Stimulated activated CD4-positive, alpha-beta T cell treated with anti-CD3 and anti-CD28 coated beads, Interleukin-1b, Interleukin-23, amount 100 ng/mL, for 4 hours (primary cell): ENCODE measurements around the gene WNT9B.

Source experiments
- DNase-seq, 2 donors: peaks; one replicate each; pipeline ENCODE4 v3.0.0-alpha.2; 2020; ENCODE audit warnings: low read depth in 2 of 2

The WNT9B gene

DNA sequence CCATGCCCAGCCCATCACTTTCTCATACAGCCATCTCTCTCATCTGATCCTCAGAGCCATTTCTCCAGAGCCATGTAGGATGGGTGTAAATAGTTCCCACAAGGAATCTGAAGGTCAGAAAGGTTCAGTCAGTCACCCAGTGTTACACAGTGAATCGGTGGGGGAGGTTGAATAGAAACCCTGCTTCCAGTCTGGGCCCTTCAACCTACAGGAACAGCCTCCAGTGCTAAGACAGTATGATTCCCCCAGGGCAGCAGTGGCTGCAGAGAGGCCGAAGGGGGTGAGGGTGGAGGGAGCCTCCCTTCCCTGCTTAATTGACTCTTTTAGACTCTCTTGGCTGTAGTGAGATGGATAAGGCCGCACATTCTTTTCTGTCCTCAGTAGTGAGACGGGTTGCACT, 3.6 kb downstream of the WNT9B start:
- DNase-seq: no peak

GRCh38 chr17:46857600-46857999, 6.2 kb downstream of the WNT9B start:
- no peak for DNase-seq

DNA sequence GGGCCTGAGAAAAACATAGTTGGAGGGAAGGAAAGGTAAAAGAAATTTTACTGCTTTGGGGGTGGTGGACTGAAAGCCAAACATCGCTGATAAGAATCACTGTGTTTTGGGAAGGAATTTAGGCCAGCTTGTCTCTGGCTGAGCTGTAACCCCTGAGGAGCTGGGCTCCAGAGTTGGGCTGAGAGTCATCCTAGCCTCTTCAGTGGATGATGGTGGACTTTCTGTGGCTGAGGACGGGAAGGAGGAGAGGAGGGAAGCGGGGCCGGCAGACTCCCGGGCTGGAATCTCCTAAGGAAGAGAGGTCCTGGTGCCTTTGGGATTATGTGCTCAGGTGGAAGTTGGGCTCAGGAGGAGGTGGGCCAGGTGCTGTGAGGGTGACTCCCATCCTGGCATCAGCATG, 8.6 kb downstream of the WNT9B start:
- DNase-seq: no peak

DNA sequence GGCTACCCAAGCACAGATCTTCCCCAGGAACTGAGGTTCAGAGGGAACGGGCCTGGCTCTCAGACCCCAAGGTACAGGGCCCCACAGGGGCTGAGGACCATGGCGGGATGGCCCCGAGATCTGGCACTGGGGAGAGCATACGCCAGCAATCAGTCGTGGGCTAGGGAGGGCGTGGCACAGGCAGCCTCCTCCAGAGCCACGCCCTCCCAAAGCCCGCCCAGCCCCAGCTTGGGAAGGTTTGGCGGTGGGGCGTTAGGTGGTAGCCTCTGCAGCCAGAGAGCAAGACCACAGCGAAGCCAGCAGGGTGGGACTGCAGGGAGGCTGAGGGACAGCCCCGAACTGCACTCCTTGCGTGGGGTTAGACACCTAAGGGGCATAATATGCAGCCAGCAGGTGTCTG, 11.6 kb downstream of the WNT9B start:
- DNase-seq: no peak

- DNase-seq: no peak
Measured at GRCh38 chr17:46863383-46864121, 12.2 kb downstream of the WNT9B start.

DNA sequence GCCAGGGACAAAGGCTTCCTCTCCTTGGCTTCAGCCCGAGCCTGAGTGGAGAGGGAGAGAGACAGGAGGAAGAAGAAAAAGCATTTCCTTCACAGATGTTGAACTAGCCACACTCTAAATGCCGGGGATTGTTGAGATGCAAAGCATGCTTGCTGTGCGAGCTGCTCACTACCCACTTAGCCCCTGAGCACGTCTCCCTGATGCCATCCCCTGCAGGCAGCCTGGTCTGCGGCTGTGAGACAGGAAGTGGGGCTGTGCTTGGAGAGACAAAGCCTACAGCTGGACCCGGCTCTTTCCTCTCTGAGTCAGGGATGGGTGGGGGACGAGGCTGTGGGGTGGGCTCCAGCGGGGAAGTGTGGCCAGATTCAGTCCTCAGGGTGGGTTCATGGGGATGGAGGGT, 13.7 kb downstream of the WNT9B start:
- no peak for DNase-seq

DNA sequence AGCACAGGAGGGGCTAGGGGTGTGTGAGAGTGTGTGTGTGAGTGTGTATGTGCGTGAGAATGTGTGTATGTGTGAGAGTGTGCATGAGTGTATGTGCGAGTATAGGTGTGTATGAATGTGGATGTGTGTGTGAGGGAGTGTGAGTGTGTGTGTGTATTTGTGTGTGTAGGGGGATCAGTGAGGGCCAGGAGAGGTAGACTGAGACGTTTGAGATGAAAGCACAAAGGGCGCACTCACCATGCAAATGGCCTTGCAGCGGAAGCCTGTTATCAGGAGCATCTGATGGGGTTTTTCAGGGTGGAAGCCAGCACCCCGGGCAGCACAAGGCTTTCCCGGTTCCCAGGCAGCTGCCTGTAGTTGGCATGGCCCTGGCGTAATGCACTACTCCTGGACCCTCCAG, 14.9 kb downstream of the WNT9B start:
- DNase-seq: no peak

- DNase-seq: no peak
Measured at GRCh38 chr17:46866747-46867146, 15.4 kb downstream of the WNT9B start.

- DNase-seq: no peak
Measured at GRCh38 chr17:46868689-46869187, 17.4 kb downstream of the WNT9B start.

DNA sequence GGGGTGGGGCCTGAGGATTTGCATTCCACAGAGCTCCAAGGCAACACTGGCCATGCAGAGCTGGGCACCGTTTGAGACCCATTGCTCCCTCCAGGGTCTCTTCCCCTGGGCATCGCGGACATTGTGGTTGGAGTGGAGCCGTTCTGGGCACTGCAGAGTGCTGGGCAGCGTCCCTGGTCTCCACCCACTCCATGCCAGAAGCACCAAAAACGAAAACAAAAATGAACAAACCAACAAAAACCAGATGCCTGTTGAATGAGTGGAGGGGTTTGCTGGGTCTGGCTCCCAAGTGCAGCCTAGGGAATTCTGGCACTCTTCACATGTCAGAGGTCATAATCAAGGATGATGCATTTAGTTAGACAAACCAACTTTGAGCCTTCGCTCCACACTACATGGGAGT, 17.9 kb downstream of the WNT9B start:
- no peak for DNase-seq

GRCh38 chr17:46869975-46870803, 18.8 kb downstream of the WNT9B start:
- no peak for DNase-seq

DNA sequence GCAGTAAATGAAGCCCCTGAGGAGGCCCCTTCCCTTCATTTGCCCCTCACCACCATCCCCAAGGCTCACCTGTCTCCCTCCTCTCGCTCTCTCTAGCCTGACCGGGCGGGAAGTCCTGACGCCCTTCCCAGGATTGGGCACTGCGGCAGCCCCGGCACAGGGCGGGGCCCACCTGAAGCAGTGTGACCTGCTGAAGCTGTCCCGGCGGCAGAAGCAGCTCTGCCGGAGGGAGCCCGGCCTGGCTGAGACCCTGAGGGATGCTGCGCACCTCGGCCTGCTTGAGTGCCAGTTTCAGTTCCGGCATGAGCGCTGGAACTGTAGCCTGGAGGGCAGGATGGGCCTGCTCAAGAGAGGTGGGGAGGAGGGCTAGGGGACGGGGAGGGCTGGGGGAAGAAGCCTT, 21.0 kb downstream of the WNT9B start:
- no peak for DNase-seq

- DNase-seq: no peak
Measured at GRCh38 chr17:46873941-46874645, 22.7 kb downstream of the WNT9B start.

DNA sequence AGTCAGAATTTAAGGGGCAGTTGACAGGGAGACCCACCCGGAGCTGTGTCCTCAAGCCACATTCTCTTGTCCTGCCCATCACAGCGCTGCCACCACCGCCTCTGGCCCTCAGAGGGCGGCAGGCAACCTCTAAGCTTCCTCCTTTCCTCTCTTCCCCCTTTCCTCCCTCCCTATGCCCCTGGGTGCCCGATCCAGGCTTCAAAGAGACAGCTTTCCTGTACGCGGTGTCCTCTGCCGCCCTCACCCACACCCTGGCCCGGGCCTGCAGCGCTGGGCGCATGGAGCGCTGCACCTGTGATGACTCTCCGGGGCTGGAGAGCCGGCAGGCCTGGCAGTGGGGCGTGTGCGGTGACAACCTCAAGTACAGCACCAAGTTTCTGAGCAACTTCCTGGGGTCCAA, 23.5 kb downstream of the WNT9B start:
- no peak for DNase-seq

- no peak for DNase-seq
Measured at GRCh38 chr17:46875849-46876352, 24.5 kb downstream of the WNT9B start.

DNA sequence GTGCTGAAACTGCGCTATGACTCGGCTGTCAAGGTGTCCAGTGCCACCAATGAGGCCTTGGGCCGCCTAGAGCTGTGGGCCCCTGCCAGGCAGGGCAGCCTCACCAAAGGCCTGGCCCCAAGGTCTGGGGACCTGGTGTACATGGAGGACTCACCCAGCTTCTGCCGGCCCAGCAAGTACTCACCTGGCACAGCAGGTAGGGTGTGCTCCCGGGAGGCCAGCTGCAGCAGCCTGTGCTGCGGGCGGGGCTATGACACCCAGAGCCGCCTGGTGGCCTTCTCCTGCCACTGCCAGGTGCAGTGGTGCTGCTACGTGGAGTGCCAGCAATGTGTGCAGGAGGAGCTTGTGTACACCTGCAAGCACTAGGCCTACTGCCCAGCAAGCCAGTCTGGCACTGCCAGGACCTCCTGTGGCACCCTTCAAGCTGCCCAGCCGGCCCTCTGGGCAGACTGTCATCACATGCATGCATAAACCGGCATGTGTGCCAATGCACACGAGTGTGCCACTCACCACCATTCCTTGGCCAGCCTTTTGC, 25.0 kb downstream of the WNT9B start:
- DNase-seq: no peak

GRCh38 chr17:46876926-46877325, 25.5 kb downstream of the WNT9B start:
- no peak for DNase-seq

DNA sequence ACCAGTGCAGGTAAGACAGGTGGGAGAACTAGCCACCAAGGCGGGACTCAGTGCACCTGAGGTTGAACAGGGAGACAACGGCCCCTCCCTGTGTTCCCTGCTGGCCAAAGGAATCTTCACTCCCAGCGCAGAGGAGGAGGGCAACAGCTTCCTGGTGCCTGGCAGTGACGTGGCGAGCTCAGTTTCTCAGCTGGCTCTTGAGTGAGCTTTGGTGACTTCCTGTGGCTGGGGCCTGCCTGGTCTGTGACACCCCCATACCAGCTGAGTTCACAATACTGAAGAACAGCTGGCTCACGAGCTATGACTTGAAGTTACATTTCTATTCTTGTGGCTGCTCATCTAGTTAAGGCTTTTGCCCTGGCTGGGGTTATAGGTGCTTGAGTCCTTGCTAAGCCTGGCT, 26.1 kb downstream of the WNT9B start:
- DNase-seq: no peak

DNA sequence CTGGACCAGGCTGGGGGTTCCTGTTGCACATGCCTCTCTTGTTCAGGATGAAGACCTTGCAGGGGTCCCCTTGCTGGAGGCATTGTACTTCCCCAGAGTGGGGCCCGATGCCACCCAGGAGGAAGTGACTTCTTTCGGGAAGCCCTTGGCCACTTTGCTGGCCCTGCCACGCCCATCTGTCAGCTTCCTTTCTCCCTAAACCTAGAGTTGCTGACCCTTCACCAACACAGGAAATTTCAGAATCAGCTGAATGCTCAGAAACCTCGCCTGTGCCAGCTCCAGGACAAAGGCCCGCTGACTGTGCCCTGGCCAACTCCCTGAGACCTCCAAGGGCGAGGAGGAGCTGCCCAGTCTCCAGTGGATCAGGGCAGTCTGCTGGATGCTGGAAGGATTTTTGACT, 26.7 kb downstream of the WNT9B start:
- no peak for DNase-seq

DNA sequence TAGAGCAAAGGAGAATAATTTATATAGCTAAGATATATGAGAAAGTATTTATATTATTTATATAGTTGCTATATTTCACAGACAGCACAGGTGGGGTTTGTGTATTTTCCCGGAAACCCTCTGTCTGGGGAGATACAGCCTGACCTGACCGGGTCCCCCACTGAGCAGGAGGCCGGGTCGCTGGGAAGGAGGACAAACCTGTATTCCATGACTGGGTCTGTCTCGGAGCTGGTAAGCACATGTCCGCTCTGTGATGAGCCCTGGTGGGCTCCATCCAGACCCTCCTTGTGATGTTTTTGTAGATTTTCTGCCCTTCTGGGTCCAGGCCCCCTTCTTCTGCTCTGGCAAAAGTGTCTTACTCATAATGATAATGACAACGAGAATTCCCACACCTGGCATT, 27.7 kb downstream of the WNT9B start:
- no peak for DNase-seq

- no peak for DNase-seq
Measured at GRCh38 chr17:46881015-46881414, 29.6 kb downstream of the WNT9B start.

GRCh38 chr17:46882666-46883065, 31.3 kb downstream of the WNT9B start:
- no peak for DNase-seq
